SK-N-SH (cell line): Measurements from ENCODE around the gene ZP1. TPM values are rescaled to one million over a fixed set of nuclear protein-coding genes. Genes with fewer than 3 reads are reported as not detected.

Experiments
- CTCF ChIA-PET: fragments of 300-600, 350-600 bp; formaldehyde crosslinking; extraction: SDS; loops from one replicate; lab custom pipeline; 2021; lab: Yijun Ruan, JAX
- POLR2A ChIA-PET: fragments of 350-600 bp; sonication (Branson Sonifier 250); formaldehyde crosslinking; extraction: SDS; loops from one replicate; lab custom pipeline; 2020; ENCODE audit warnings: antibody characterized with exemption, inconsistent platforms; lab: Yijun Ruan, JAX
- DNase-seq: peaks from one replicate; pipeline ENCODE4 v3.0.0; 2012
- H2AFZ ChIP-seq: fragments of 200-600 bp; sonication (generic); 2 replicates; pipeline ENCODE4 v1.8.1; 2016; ENCODE audit warnings: antibody characterized with exemption, mild to moderate bottlenecking, low read depth
- H3F3A ChIP-seq: fragments of 200-600 bp; sonication (generic); replicated peaks from 2 replicates; pipeline ENCODE3; 2016; ENCODE audit warnings: antibody characterized with exemption, mild to moderate bottlenecking; ENCODE audit not compliant: insufficient read depth
- H3K27ac ChIP-seq, 2 experiments: fragments of 200-500 bp in 1 of 2; fragments of 200-600 bp in 1 of 2; sonication (Bioruptor generic) in 1 of 2; sonication (generic), shearing (Covaris generic) in 1 of 2; 2 replicates each; pipeline versions ENCODE4 v1.5.1 to v1.6.1; 2014 to 2016; ENCODE audit warnings: low read depth in 2 of 2, inconsistent platforms in 1 of 2, low read length in 1 of 2, mild to moderate bottlenecking in 1 of 2, mixed read lengths in 1 of 2
- H3K27me3 ChIP-seq: fragments of 200-600 bp; sonication (generic), shearing (Covaris generic); 2 replicates; pipeline ENCODE4 v1.6.1; 2016; ENCODE audit warnings: mixed run types; ENCODE audit not compliant: insufficient read depth
- H3K36me3 ChIP-seq, 2 experiments: fragments of 200-500 bp in 1 of 2; fragments of 200-600 bp in 1 of 2; sonication (Bioruptor generic) in 1 of 2; sonication (generic) in 1 of 2; replicated peaks in 1 of 2; 2 replicates each; pipeline versions ENCODE3 to v1.5.1; 2014 to 2016; ENCODE audit warnings: low read length in 1 of 2, mild to moderate bottlenecking in 1 of 2; ENCODE audit not compliant: insufficient read depth in 2 of 2, control insufficient read depth in 1 of 2
- H3K4me1 ChIP-seq, 2 experiments: fragments of 200-500 bp in 1 of 2; fragments of 200-600 bp in 1 of 2; sonication (Bioruptor generic) in 1 of 2; sonication (generic), shearing (Covaris generic) in 1 of 2; 2 replicates each; pipeline versions ENCODE4 v1.5.1 to v1.6.1; 2014 to 2016; ENCODE audit warnings: low read depth in 1 of 2, low read length in 1 of 2, mixed run types in 1 of 2; ENCODE audit not compliant: insufficient read depth in 2 of 2, control insufficient read depth in 1 of 2
- H3K4me2 ChIP-seq: fragments of 200-600 bp; sonication (generic), shearing (Covaris generic); 2 replicates; pipeline ENCODE4 v1.6.1; 2017; ENCODE audit warnings: mixed run types
- H3K4me3 ChIP-seq, 2 experiments: fragments of 200-500 bp in 1 of 2; fragments of 200-600 bp in 1 of 2; sonication (Bioruptor generic) in 1 of 2; sonication (generic), shearing (Covaris generic) in 1 of 2; 2 replicates each; pipeline versions ENCODE4 v1.5.1 to v1.8.1; 2014 to 2016; ENCODE audit warnings: low read depth in 2 of 2, inconsistent platforms in 1 of 2, low read length in 1 of 2, mild to moderate bottlenecking in 1 of 2, mixed read lengths in 1 of 2, moderate library complexity in 1 of 2
- H3K79me2 ChIP-seq: fragments of 200-600 bp; sonication (generic); 2 replicates; pipeline ENCODE4 v1.8.1; 2017; ENCODE audit warnings: mild to moderate bottlenecking; ENCODE audit not compliant: insufficient read depth
- H3K9ac ChIP-seq: fragments of 200-600 bp; sonication (generic); 2 replicates; pipeline ENCODE4 v1.6.1; 2017; ENCODE audit warnings: mixed run types
- H3K9me2 ChIP-seq: fragments of 200-600 bp; sonication (generic); 2 replicates; pipeline ENCODE4 v1.6.1; 2017; ENCODE audit warnings: mixed run types
- H3K9me3 ChIP-seq: fragments of 200-600 bp; sonication (generic); 2 replicates; pipeline ENCODE4 v1.6.1; 2017; ENCODE audit warnings: mixed run types, mild to moderate bottlenecking, moderate library complexity
- H4K20me1 ChIP-seq: fragments of 200-600 bp; sonication (generic); 2 replicates; pipeline ENCODE4 v1.6.1; 2017; ENCODE audit warnings: mild to moderate bottlenecking, mixed run types; ENCODE audit not compliant: insufficient read depth
- CHD2 ChIP-seq: fragments of 150-350 bp; IDR thresholded peaks from 2 replicates; pipeline ENCODE4 v1.6.1; 2018; ENCODE audit warnings: low read length; ENCODE audit not compliant: partially characterized antibody
- FOSL2 ChIP-seq: IDR thresholded peaks from 2 replicates; pipeline ENCODE4 v1.4.0; 2012; ENCODE audit warnings: low read depth, mild to moderate bottlenecking, moderate library complexity, borderline replicate concordance
- FOXJ3 ChIP-seq: sonication (generic); formaldehyde crosslinking; IDR thresholded peaks from 2 replicates; pipeline ENCODE4 v1.5.1; 2020; ENCODE audit warnings: mild to moderate bottlenecking, missing genetic modification reagents
- FOXM1 ChIP-seq: IDR thresholded peaks from 2 replicates; pipeline ENCODE4 v1.4.0; 2012; ENCODE audit warnings: low read depth, mild to moderate bottlenecking
- GABPA ChIP-seq: IDR thresholded peaks from 2 replicates; pipeline ENCODE4 v1.4.0; 2012; ENCODE audit warnings: low read depth, mild to moderate bottlenecking
- GATA2 ChIP-seq: sonication (generic); formaldehyde crosslinking; IDR thresholded peaks from 2 replicates; pipeline ENCODE4 v1.5.0; 2020; ENCODE audit warnings: mild to moderate bottlenecking, missing genetic modification reagents
- MXI1 ChIP-seq: IDR thresholded peaks from 2 replicates; pipeline ENCODE4 v1.6.1; 2012; ENCODE audit warnings: mild to moderate bottlenecking, low read depth, low read length, improper control_type of control experiment
- POLR2AphosphoS5 ChIP-seq: IDR thresholded peaks from 2 replicates; pipeline ENCODE4 v1.6.1; 2012; ENCODE audit warnings: low read depth, low read length
- RCOR1 ChIP-seq: fragments of 150-350 bp; IDR thresholded peaks from 2 replicates; pipeline ENCODE4 v1.6.1; 2017; ENCODE audit warnings: antibody characterized with exemption, low read length
- RXRA ChIP-seq: IDR thresholded peaks from 2 replicates; pipeline ENCODE4 v1.4.0; 2012; ENCODE audit warnings: low read depth, mild to moderate bottlenecking, borderline replicate concordance
- TAF1 ChIP-seq: IDR thresholded peaks from 2 replicates; pipeline ENCODE4 v1.6.1; 2012; ENCODE audit warnings: low read depth, mild to moderate bottlenecking, low read length, moderate library complexity, borderline replicate concordance
- TCF12 ChIP-seq: IDR thresholded peaks from 2 replicates; pipeline ENCODE4 v1.4.0; 2012
- TEAD4 ChIP-seq: IDR thresholded peaks from 2 replicates; pipeline ENCODE4 v1.4.0; 2012; ENCODE audit warnings: mild to moderate bottlenecking, borderline replicate concordance; ENCODE audit not compliant: insufficient read depth
- YY1 ChIP-seq: IDR thresholded peaks from 2 replicates; pipeline ENCODE4 v1.4.0; 2012; ENCODE audit warnings: low read depth, mild to moderate bottlenecking
- WGBS: methylation state at CpG from one replicate; pipeline ENCODE4 v1.1.6; 2017; ENCODE audit warnings: low lambda C conversion rate; 5-methylcytosine and 5-hydroxymethylcytosine counted together
- polyA plus RNA-seq, 3 experiments: library from polyadenylated mRNA; depleted of rRNA; stranded (reverse); fragments of >200 nt; gene quantifications; 2 replicates each; pipeline ENCODE4 v1.2.3, GENCODE V29; 2012
- TF ChIP-seq, protein P1 (sequence below): IDR thresholded peaks from 2 replicates; pipeline ENCODE4 v1.4.0; 2012; ENCODE audit warnings: low read depth, borderline replicate concordance
- TF ChIP-seq, protein P2 (sequence below): fragments of 150-350 bp; IDR thresholded peaks from 2 replicates; pipeline ENCODE4 v1.6.1; 2017; ENCODE audit warnings: antibody characterized with exemption, low read length, low read depth, borderline replicate concordance
- TF ChIP-seq, protein P3 (sequence below): IDR thresholded peaks from 2 replicates; pipeline ENCODE4; 2012
- TF ChIP-seq, protein P4 (sequence below): IDR thresholded peaks from 2 replicates; pipeline ENCODE4 v1.6.1; 2012; ENCODE audit warnings: mild to moderate bottlenecking, low read depth, low read length, moderate library complexity
- TF ChIP-seq, protein P5 (sequence below): IDR thresholded peaks from 2 replicates; pipeline ENCODE4 v1.4.0; 2012; ENCODE audit warnings: low read depth
- TF ChIP-seq, protein P6 (sequence below): fragments of 150-350 bp; IDR thresholded peaks from 2 replicates; pipeline ENCODE4 v1.6.1; 2016; ENCODE audit warnings: mild to moderate bottlenecking, low read depth, low read length

ZP1 gene
- polyA plus RNA-seq, 1 of the 3 experiments (the other 2 are of a cell fraction), result not detected

DNA sequence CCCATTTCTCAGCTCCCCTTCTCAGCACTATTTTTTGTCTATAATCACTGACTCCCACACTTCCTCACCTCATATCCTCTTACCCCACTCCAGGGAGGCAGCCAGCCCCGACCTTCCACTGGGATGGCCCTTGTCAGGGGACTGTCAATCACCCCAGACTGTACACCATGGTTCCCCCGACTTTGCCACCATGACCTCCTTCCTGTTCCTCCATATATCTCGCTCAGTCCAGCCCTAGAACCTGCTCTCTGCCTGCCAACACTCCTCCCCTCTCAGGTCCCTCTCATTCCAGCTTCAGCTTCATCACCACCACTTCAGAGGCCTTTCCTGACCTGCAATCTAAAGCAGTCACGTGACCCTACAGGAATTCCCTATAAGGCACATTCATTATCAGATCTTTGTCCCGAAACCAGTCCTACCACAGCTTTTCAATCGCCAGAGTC is 22.5 kb downstream of the ZP1 start:
- Histone ChIP-seq H3K9me2 (no peaks in the 10 kb centered on the region), H3K36me3 (peaks cover 17 to 26% of the 10 kb centered on the region in 2 experiments), H3F3A (peaks cover 3% of the 10 kb centered on the region), H3K9me3 (no peaks in the 10 kb centered on the region), H3K79me2 (no peaks in the 10 kb centered on the region), H3K27me3 (no peaks in the 10 kb centered on the region), H2AFZ (no peak overlapping the region), H4K20me1 (no peaks in the 10 kb centered on the region), H3K4me1 (peaks cover 0 to 11% of the 10 kb centered on the region in 2 experiments; a peak in 1 of 4 replicates), H3K9ac (no peak overlapping the region), H3K4me2 (no peak overlapping the region), H3K27ac (no peak overlapping the region), H3K4me3 (no peak overlapping the region)
- DNase-seq, result no peak
- CTCF ChIA-PET, result interaction anchor here (1.2 to 21.9 kb wide), 4 partner anchors 8 to 240 kb away, joined by 3 to 550 read pairs (median 42); partner anchors contain the start of gene CCDC86
- TF ChIP-seq RXRA, result no peak
- TF ChIP-seq GABPA, result no peak
- TF ChIP-seq GATA2 (CRISPR knock-in tag), result no peak
- TF ChIP-seq TEAD4, result no peak
- TF ChIP-seq CHD2, result no peak
- TF ChIP-seq, protein P1, sequence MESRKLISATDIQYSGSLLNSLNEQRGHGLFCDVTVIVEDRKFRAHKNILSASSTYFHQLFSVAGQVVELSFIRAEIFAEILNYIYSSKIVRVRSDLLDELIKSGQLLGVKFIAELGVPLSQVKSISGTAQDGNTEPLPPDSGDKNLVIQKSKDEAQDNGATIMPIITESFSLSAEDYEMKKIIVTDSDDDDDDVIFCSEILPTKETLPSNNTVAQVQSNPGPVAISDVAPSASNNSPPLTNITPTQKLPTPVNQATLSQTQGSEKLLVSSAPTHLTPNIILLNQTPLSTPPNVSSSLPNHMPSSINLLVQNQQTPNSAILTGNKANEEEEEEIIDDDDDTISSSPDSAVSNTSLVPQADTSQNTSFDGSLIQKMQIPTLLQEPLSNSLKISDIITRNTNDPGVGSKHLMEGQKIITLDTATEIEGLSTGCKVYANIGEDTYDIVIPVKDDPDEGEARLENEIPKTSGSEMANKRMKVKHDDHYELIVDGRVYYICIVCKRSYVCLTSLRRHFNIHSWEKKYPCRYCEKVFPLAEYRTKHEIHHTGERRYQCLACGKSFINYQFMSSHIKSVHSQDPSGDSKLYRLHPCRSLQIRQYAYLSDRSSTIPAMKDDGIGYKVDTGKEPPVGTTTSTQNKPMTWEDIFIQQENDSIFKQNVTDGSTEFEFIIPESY, result no peak
- TF ChIP-seq, protein P2, sequence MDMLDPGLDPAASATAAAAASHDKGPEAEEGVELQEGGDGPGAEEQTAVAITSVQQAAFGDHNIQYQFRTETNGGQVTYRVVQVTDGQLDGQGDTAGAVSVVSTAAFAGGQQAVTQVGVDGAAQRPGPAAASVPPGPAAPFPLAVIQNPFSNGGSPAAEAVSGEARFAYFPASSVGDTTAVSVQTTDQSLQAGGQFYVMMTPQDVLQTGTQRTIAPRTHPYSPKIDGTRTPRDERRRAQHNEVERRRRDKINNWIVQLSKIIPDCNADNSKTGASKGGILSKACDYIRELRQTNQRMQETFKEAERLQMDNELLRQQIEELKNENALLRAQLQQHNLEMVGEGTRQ, result no peak
- TF ChIP-seq, protein P3, sequence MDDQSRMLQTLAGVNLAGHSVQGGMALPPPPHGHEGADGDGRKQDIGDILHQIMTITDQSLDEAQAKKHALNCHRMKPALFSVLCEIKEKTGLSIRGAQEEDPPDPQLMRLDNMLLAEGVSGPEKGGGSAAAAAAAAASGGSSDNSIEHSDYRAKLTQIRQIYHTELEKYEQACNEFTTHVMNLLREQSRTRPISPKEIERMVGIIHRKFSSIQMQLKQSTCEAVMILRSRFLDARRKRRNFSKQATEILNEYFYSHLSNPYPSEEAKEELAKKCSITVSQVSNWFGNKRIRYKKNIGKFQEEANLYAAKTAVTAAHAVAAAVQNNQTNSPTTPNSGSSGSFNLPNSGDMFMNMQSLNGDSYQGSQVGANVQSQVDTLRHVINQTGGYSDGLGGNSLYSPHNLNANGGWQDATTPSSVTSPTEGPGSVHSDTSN, result no peak
- TF ChIP-seq FOSL2, result no peak
- TF ChIP-seq TAF1, result no peak
- TF ChIP-seq FOXM1, result no peak
- TF ChIP-seq, protein P4, sequence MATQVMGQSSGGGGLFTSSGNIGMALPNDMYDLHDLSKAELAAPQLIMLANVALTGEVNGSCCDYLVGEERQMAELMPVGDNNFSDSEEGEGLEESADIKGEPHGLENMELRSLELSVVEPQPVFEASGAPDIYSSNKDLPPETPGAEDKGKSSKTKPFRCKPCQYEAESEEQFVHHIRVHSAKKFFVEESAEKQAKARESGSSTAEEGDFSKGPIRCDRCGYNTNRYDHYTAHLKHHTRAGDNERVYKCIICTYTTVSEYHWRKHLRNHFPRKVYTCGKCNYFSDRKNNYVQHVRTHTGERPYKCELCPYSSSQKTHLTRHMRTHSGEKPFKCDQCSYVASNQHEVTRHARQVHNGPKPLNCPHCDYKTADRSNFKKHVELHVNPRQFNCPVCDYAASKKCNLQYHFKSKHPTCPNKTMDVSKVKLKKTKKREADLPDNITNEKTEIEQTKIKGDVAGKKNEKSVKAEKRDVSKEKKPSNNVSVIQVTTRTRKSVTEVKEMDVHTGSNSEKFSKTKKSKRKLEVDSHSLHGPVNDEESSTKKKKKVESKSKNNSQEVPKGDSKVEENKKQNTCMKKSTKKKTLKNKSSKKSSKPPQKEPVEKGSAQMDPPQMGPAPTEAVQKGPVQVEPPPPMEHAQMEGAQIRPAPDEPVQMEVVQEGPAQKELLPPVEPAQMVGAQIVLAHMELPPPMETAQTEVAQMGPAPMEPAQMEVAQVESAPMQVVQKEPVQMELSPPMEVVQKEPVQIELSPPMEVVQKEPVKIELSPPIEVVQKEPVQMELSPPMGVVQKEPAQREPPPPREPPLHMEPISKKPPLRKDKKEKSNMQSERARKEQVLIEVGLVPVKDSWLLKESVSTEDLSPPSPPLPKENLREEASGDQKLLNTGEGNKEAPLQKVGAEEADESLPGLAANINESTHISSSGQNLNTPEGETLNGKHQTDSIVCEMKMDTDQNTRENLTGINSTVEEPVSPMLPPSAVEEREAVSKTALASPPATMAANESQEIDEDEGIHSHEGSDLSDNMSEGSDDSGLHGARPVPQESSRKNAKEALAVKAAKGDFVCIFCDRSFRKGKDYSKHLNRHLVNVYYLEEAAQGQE, result no peak
- no peak for TF ChIP-seq YY1
- no peak for TF ChIP-seq TCF12
- TF ChIP-seq, protein P5, sequence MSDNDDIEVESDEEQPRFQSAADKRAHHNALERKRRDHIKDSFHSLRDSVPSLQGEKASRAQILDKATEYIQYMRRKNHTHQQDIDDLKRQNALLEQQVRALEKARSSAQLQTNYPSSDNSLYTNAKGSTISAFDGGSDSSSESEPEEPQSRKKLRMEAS, result no peak
- TF ChIP-seq MXI1, result no peak
- TF ChIP-seq FOXJ3 (CRISPR knock-in tag), result no peak
- no peak for TF ChIP-seq RCOR1
- no peak for TF ChIP-seq POLR2AphosphoS5
- TF ChIP-seq, protein P6, sequence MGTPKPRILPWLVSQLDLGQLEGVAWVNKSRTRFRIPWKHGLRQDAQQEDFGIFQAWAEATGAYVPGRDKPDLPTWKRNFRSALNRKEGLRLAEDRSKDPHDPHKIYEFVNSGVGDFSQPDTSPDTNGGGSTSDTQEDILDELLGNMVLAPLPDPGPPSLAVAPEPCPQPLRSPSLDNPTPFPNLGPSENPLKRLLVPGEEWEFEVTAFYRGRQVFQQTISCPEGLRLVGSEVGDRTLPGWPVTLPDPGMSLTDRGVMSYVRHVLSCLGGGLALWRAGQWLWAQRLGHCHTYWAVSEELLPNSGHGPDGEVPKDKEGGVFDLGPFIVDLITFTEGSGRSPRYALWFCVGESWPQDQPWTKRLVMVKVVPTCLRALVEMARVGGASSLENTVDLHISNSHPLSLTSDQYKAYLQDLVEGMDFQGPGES, result no peak
- WGBS, result 72% methylated on average over 6 of the region's 6 CpGs
- POLR2A ChIA-PET, result no interaction called here
